H9 (cell line): Measurements from ENCODE around the gene PES1. TPM values are rescaled to one million over a fixed set of nuclear protein-coding genes. Genes with fewer than 3 reads are reported as not detected.

Experiments
- DNase-seq: peaks from one replicate; pipeline ENCODE4 v3.0.0-alpha.2; 2017
- H2AFZ ChIP-seq: one replicate; pipeline ENCODE4 v1.6.1; 2013; ENCODE audit warnings: mild to moderate bottlenecking, low read length, control low read depth, moderate library complexity
- H2AK5ac ChIP-seq: 2 replicates; pipeline ENCODE4 v1.6.1; 2013; ENCODE audit warnings: low read length, control low read depth, mixed read lengths; ENCODE audit not compliant: insufficient read length
- H2BK120ac ChIP-seq: one replicate; pipeline ENCODE4 v1.6.1; 2013; ENCODE audit warnings: low read depth, mild to moderate bottlenecking, low read length, control low read depth, inconsistent platforms; ENCODE audit not compliant: poor library complexity, severe bottlenecking
- H2BK12ac ChIP-seq: 2 replicates; pipeline ENCODE4 v1.6.1; 2013; ENCODE audit warnings: low read length, control low read depth, mixed read lengths, low read depth; ENCODE audit not compliant: insufficient read length
- H2BK15ac ChIP-seq: 2 replicates; pipeline ENCODE4 v1.6.1; 2013; ENCODE audit warnings: low read depth, low read length, control low read depth
- H2BK20ac ChIP-seq: one replicate; pipeline ENCODE4 v1.6.1; 2013; ENCODE audit warnings: low read depth, mild to moderate bottlenecking, low read length, control low read depth, inconsistent platforms; ENCODE audit not compliant: poor library complexity, severe bottlenecking
- H2BK5ac ChIP-seq: 2 replicates; pipeline ENCODE4 v1.6.1; 2013; ENCODE audit warnings: low read length, control low read depth, mixed read lengths; ENCODE audit not compliant: insufficient read length
- H3K14ac ChIP-seq: 2 replicates; pipeline ENCODE4 v1.6.1; 2013; ENCODE audit warnings: low read length, control low read depth; ENCODE audit not compliant: insufficient read depth
- H3K18ac ChIP-seq: 2 replicates; pipeline ENCODE4 v1.6.1; 2013; ENCODE audit warnings: low read depth, mild to moderate bottlenecking, mixed read lengths, low read length, control low read depth; ENCODE audit not compliant: insufficient read length
- H3K23ac ChIP-seq: 2 replicates; pipeline ENCODE4 v1.6.1; 2013; ENCODE audit warnings: low read length, control low read depth, mixed read lengths, low read depth; ENCODE audit not compliant: insufficient read length
- H3K23me2 ChIP-seq: 2 replicates; pipeline ENCODE4 v1.6.1; 2013; ENCODE audit warnings: low read depth, mild to moderate bottlenecking, mixed read lengths, low read length, control low read depth; ENCODE audit not compliant: insufficient read length, poor library complexity, severe bottlenecking
- H3K27ac ChIP-seq: 2 replicates; pipeline ENCODE4 v1.5.1; 2013; ENCODE audit warnings: low read length, control low read depth, mixed read lengths, low read depth; ENCODE audit not compliant: insufficient read length
- H3K27me3 ChIP-seq: 2 replicates; pipeline ENCODE4 v1.6.1; 2013; ENCODE audit warnings: low read length, control low read depth, inconsistent platforms; ENCODE audit not compliant: insufficient read depth
- H3K4ac ChIP-seq: 2 replicates; pipeline ENCODE4 v1.6.1; 2013; ENCODE audit warnings: low read depth, mild to moderate bottlenecking, control low read depth, inconsistent platforms, low read length, moderate library complexity
- H3K4me1 ChIP-seq: 2 replicates; pipeline ENCODE4 v1.6.1; 2013; ENCODE audit warnings: low read length, control low read depth, inconsistent platforms; ENCODE audit not compliant: insufficient read depth
- H3K4me2 ChIP-seq: 2 replicates; pipeline ENCODE4 v1.6.1; 2013; ENCODE audit warnings: low read length, control low read depth, mixed read lengths; ENCODE audit not compliant: insufficient read length, insufficient read depth
- H3K56ac ChIP-seq: 2 replicates; pipeline ENCODE4 v1.6.1; 2013; ENCODE audit warnings: low read depth, mild to moderate bottlenecking, mixed read lengths, low read length, control low read depth; ENCODE audit not compliant: insufficient read length
- H3K79me1 ChIP-seq: 2 replicates; pipeline ENCODE4 v1.6.1; 2013; ENCODE audit warnings: low read depth, mild to moderate bottlenecking, moderate library complexity, low read length, control low read depth, inconsistent platforms; ENCODE audit not compliant: insufficient read depth, poor library complexity, severe bottlenecking
- H3K79me2 ChIP-seq: 2 replicates; pipeline ENCODE4 v1.6.1; 2013; ENCODE audit warnings: low read length, control low read depth, inconsistent platforms; ENCODE audit not compliant: insufficient read depth
- H3K9ac ChIP-seq: 2 replicates; pipeline ENCODE4 v1.6.1; 2013; ENCODE audit warnings: low read length, control low read depth, mixed read lengths; ENCODE audit not compliant: insufficient read length; ENCODE audit errors: extremely low read depth
- H3K9me3 ChIP-seq: one replicate; pipeline ENCODE4 v1.6.1; 2013; ENCODE audit warnings: low read depth, low read length, inconsistent platforms; ENCODE audit not compliant: control insufficient read depth
- H3T11ph ChIP-seq: one replicate; pipeline ENCODE4 v1.6.1; 2013; ENCODE audit warnings: mild to moderate bottlenecking, low read length, control low read depth, inconsistent platforms
- H4K20me1 ChIP-seq: one replicate; pipeline ENCODE4 v1.6.1; 2013; ENCODE audit not compliant: control insufficient read depth, insufficient read length, insufficient read depth
- H4K5ac ChIP-seq: 2 replicates; pipeline ENCODE4 v1.6.1; 2013; ENCODE audit warnings: low read depth, mild to moderate bottlenecking, mixed read lengths, low read length, control low read depth; ENCODE audit not compliant: insufficient read length
- H4K8ac ChIP-seq: replicated peaks from 2 replicates; pipeline ENCODE4 v1.6.1; 2013; ENCODE audit warnings: low read length, control low read depth, mixed read lengths, low read depth; ENCODE audit not compliant: insufficient read length
- H4K91ac ChIP-seq: 2 replicates; pipeline ENCODE4 v1.6.1; 2013; ENCODE audit warnings: low read depth, mild to moderate bottlenecking, moderate library complexity, mixed read lengths, low read length, control low read depth; ENCODE audit not compliant: insufficient read length
- H3K27ac Mint-ChIP-seq, 3 experiments: 2 replicates in 2 of 3; 3 replicates in 1 of 3; pipeline ENCODE4 v1.8.0; 2020 to 2021; ENCODE audit warnings: mixed read lengths in 3 of 3, mild to moderate bottlenecking in 1 of 3, moderate library complexity in 1 of 3
- H3K27me3 Mint-ChIP-seq: 2 replicates; pipeline ENCODE4 v1.8.0; 2021; ENCODE audit warnings: low read depth, mild to moderate bottlenecking, moderate library complexity, mixed read lengths
- H3K36me3 Mint-ChIP-seq, 3 experiments: 2 replicates in 2 of 3; 3 replicates in 1 of 3; pipeline ENCODE4 v1.8.0; 2020 to 2021; ENCODE audit warnings: low read depth in 3 of 3, mixed read lengths in 3 of 3; ENCODE audit not compliant: insufficient read depth in 1 of 3
- H3K4me1 Mint-ChIP-seq, 2 experiments: 2 replicates each; pipeline ENCODE4 v1.8.0; 2020; ENCODE audit warnings: mixed read lengths in 2 of 2
- H3K4me3 Mint-ChIP-seq, 2 experiments: 2 replicates in 1 of 2; 3 replicates in 1 of 2; pipeline ENCODE4 v1.8.0; 2020 to 2021; ENCODE audit warnings: mild to moderate bottlenecking in 2 of 2, mixed read lengths in 2 of 2, moderate library complexity in 1 of 2
- H3K9me3 Mint-ChIP-seq, 2 experiments: 2 replicates in 1 of 2; 3 replicates in 1 of 2; pipeline ENCODE4 v1.8.0; 2020; ENCODE audit warnings: mild to moderate bottlenecking in 2 of 2, mixed read lengths in 2 of 2, moderate library complexity in 1 of 2
- WGBS: extraction: QIAGEN DNeasy Blood & Tissue Kit; methylation state at CpG from one replicate; pipeline ENCODE4 v1.1.7; 2013; ENCODE audit warnings: missing lambda C conversion rate, low lambda C conversion rate, mixed read lengths; ENCODE audit not compliant: insufficient read length; ENCODE audit errors: extremely low coverage; 5-methylcytosine and 5-hydroxymethylcytosine counted together
- total RNA-seq: library from RNA; stranded (reverse); gene quantifications from 2 replicates; pipeline ENCODE4 v1.2.1, GENCODE V29; 2021
- TF ChIP-seq, protein P1 (sequence below): fragments of 200-600 bp; sonication (generic); conservative IDR thresholded peaks from 3 replicates; pipeline ENCODE4 v1.8.0; 2021; ENCODE audit warnings: antibody characterized with exemption, mild to moderate bottlenecking

PES1 gene
- total RNA-seq, 1 experiment from 2014 or later, result 133 TPM

DNA sequence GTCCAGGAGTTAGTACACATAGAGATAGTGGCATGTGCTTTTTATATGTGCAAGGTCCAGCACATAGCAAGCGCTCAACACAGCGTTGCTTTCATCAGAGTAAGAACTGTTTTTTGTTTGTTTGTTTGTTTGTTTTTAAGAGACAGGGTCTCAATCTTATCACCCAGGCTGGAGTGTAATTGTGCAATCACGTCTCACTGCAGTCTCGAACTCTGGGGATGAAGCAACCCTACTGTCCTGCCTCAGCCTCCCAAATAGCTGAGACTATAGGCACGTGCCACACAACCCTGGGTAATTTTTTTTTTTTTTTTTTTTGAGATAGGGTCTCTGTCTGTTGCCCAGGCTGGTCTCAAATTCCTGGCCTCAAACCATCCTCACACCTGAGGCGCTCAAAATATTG lies 26.1 kb upstream of the PES1 start:
- Histone ChIP-seq H2BK12ac (no peak overlapping the region), H3K4me1 (no peaks in the 10 kb centered on the region), H3K18ac (no peak overlapping the region), H4K20me1 (no peaks in the 10 kb centered on the region), H3K23me2 (no peaks in the 10 kb centered on the region), H3K9me3 (no peaks in the 10 kb centered on the region), H3K79me2 (no peaks in the 10 kb centered on the region), H3K27ac (no peak overlapping the region), H3K23ac (no peak overlapping the region), H2BK15ac (no peak overlapping the region), H3K9ac (no peak overlapping the region), H3K14ac (no peak overlapping the region), H3K4ac (no peak overlapping the region), H2AFZ (no peak overlapping the region), H4K5ac (no peak overlapping the region), H2BK5ac (no peak overlapping the region), H3K79me1 (no peaks in the 10 kb centered on the region), H3K56ac (no peak overlapping the region), H3T11ph (no peak overlapping the region), H2AK5ac (no peak overlapping the region), H2BK20ac (no peak overlapping the region), H4K91ac (no peak overlapping the region), H4K8ac (no peak overlapping the region), H3K27me3 (no peaks in the 10 kb centered on the region), H2BK120ac (no peak overlapping the region), H3K4me2 (no peak overlapping the region)
- Mint-ChIP-seq H3K4me1 (no peaks in the 10 kb centered on the region), H3K9me3 (no peaks in the 10 kb centered on the region), H3K27ac (no peak overlapping the region), H3K4me3 (no peak overlapping the region), H3K36me3 (peaks cover 43 to 80% (median 79%) of the 10 kb centered on the region in 3 experiments), H3K27me3 (no peaks in the 10 kb centered on the region)
- no CpG with 5 or more reads among the region's 6 CpGs for WGBS
- DNase-seq, result no peak
- TF ChIP-seq, protein P1, sequence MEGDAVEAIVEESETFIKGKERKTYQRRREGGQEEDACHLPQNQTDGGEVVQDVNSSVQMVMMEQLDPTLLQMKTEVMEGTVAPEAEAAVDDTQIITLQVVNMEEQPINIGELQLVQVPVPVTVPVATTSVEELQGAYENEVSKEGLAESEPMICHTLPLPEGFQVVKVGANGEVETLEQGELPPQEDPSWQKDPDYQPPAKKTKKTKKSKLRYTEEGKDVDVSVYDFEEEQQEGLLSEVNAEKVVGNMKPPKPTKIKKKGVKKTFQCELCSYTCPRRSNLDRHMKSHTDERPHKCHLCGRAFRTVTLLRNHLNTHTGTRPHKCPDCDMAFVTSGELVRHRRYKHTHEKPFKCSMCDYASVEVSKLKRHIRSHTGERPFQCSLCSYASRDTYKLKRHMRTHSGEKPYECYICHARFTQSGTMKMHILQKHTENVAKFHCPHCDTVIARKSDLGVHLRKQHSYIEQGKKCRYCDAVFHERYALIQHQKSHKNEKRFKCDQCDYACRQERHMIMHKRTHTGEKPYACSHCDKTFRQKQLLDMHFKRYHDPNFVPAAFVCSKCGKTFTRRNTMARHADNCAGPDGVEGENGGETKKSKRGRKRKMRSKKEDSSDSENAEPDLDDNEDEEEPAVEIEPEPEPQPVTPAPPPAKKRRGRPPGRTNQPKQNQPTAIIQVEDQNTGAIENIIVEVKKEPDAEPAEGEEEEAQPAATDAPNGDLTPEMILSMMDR, result no peak
